GM21717 (cell line): ENCODE data around the gene DEPP1.
A peak's percentile ranks its signal among the peaks of the same experiment; 100 is the strongest.

Source experiments
- ATAC-seq: cut with Tn5 transposase; IDR thresholded peaks from one replicate; pipeline ENCODE4 v1.9.1; 2021; ENCODE audit warnings: mild to moderate bottlenecking, moderate library complexity; ENCODE audit not compliant: unreplicated experiment

DEPP1 gene

DNA sequence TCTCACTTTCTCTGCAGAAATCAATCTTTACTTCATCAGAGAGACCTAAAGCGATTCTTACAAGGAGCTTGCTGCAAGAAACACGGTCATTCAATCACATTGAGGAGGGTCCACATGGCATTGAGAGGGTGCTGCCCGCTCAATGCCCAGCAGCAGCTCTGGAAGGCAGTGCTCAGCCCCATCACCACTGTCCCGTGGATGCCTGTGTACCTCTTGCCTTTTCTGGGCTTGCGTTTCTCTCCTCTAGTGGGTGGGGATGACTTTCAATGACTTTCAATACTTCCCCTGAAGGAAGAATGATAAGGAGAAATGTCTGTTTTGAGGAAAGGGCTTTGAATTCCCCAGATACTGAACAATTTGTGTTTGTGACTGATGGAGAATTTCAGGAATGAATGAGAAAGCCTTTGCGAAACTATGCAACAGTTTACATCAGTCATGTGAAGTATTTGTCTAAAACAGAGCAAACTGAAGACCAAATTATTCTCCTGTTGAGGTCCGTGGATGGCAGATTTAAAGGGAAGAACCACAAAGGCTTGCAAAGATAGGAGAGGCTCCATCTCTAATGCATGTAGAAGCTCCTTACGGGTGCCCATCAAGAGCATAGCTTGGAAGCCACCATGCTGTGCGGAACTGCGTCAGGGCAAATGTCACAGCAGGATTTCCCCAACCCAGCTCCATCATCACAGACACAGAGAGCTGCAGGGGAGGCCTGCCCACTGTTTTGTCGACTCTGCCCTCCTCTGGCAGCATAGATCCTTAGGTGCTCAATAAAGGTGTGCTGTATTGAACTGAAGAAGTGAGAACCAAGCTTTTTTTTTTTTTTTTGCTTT lies 15.5 kb upstream of the DEPP1 start:
- ATAC-seq, result no peak

GRCh38 chr10:44993226-44993921 lies 14.8 kb upstream of the DEPP1 start:
- no peak for ATAC-seq

DNA sequence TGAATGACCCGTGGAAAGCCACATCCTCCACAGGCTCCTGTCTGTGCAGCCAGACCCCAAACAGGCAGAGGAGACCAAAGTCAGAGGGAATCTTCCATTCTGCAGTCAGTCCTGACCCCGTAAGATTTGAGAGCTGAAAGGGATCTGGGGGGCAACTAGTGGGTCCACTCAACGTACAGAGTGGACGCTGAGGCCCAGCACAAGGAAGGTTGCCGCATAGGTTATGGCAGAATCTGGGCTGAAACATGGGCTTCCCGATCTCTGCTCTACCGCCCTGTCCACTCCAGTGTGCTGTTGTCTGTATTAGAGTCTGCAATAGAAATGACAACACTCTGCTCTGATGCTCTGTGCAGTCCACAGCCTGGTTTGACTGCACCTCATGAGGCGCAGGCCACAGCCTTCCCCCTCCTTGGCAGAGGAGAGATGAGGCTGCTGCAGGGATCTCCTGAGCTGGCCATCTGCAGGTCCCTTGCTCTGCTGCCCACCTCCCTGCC lies 14.2 kb upstream of the DEPP1 start:
- no peak for ATAC-seq

GRCh38 chr10:44992070-44992731 lies 13.6 kb upstream of the DEPP1 start:
- no peak for ATAC-seq

- no peak for ATAC-seq
Measured at GRCh38 chr10:44991571-44991970, 13.0 kb upstream of the DEPP1 start.

- no peak for ATAC-seq
Measured at GRCh38 chr10:44990965-44991364, 12.4 kb upstream of the DEPP1 start.

GRCh38 chr10:44990302-44990655 lies 11.7 kb upstream of the DEPP1 start:
- ATAC-seq, result no peak

DNA sequence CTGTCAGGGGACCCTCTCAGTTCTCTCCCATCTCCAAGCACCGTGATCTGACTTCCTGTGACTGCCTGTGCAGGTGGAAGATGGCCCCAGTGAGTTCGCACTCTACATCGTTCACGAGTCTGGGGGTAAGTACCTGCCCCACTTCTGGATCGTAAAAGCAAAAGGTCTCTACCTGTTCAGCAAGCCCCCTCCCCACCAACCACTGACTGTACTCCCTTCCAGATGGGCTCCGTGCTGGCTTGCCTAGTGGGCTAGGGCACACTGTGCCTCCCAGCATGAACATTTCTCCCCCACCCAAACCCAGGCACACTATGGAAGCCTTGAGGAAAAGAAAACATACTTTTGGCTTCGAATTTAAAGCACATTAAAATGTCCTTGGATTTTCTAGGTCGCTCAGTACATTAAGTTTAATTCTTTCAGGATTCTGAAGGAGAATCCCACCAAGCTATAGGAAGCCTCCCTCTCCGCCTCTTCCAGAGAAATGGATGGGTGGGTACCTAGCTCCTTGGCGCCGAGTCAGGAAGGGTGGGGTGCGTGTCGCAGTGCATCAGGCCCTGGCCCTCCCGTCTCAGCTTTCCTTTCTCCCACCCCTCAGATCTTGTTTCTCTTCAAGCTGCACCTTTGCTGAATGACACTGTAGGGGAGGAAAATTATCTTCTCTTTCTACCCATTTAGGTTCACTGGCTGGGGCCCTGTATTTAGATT lies 11.1 kb upstream of the DEPP1 start:
- ATAC-seq, result no peak

- no peak for ATAC-seq
Measured at GRCh38 chr10:44988957-44989585, 10.5 kb upstream of the DEPP1 start.

- ATAC-seq, result no peak
Measured at GRCh38 chr10:44986670-44987069, 8.1 kb upstream of the DEPP1 start.

DNA sequence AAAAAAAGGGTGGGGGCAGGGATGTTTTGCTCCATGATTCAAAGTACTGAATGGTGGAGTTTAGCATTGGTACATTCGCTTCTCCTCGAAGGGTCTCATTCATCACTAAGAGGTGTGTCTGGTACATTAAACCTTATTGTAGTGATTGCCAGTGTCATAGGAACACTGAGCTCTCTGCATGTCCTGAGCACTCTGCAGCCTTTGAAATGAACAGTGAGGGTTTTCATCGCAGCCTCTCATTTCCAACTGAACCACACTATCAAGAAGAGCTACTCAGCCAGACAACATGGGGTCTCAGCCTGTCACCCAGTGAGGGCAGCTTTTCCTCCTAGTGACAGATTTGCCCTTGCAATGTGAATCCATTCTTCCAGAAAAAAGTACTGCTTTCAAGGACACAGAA lies 7.6 kb upstream of the DEPP1 start:
- no peak for ATAC-seq

GRCh38 chr10:44985175-44985681 lies 6.6 kb upstream of the DEPP1 start:
- no peak for ATAC-seq

DNA sequence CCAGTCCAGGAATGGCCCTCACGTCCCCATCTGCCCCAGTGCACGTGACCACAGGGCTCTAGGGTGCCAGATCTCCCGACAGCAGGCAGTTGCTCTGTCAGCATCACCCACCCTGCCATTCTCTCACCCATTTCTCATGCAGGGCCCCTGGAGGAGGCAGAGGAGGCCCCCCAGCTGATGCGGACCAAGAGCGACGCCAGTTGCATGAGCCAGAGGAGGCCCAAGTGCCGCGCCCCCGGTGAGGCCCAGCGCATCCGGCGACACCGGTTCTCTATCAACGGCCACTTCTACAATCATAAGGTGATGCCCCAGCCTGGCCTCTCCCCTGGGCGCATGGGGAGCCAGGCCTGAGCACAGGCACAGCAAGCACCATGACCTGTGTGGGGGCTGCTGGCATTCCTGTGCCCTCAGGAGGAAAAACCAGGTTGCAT lies 6.1 kb upstream of the DEPP1 start:
- no peak for ATAC-seq

- no peak for ATAC-seq
Measured at GRCh38 chr10:44983895-44984278, 5.3 kb upstream of the DEPP1 start.

DNA sequence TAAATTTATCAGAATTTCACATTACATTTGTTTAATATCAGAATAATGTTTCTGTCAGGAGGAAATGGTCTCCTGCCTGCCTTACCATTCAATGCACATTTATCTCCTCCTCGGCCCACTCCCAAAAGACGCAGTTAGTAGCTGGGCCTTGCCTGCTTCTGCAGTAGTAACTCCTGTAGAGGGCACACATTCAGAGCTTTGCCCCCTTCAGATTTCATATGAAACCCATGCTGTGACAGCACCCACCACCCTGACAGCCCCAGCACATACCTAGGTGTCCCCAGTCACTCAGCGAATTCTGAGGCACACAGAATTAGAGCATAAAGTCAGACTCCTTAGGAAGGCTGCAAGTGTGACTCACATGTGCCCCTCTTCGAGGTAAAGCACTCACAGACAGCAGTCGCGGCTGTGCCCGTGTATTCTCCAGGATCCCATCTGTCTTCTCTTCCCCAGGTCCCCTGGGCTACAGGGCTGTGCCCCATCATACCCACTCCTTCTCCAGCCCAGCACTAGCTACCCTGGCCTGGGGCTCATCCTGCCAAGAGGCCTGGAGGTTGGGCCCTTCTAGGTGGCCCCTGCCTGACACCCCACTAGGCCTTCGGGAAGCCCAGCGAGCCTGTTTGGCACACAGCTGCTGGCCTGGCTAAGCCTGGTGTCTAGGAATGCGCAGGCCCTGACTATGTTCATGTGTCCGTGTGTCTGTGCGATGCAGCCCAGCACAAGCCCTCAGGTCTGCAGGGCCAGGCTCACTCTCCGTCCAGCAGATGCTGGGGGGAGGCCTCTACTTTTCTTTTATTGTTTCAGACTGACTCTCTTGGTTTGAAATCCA lies 4.7 kb upstream of the DEPP1 start:
- no peak for ATAC-seq

GRCh38 chr10:44982496-44982895 lies 3.9 kb upstream of the DEPP1 start:
- no peak for ATAC-seq

DNA sequence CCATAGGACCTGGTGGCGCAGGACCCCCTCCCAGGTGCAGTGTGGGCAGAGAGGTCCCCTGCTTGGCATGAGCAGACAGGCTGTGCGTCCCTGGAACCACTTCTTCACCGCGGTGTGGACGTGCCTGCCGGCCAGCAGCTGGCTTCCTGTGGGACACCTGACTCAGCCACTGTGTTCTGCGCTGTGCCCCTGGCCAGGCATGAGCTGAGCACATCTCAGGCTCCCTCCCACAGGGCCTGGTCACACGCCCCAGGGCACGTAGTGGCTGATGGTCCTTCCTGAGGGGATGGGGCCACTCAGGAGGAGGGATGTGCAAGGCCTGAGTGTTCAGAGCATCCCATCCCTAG lies 3.5 kb upstream of the DEPP1 start:
- no peak for ATAC-seq

- peak; percentile 42 for ATAC-seq
Measured at GRCh38 chr10:44981172-44982113, 2.8 kb upstream of the DEPP1 start.
